ENCODE results near the gene XRN1.

The XRN1 gene

DNA sequence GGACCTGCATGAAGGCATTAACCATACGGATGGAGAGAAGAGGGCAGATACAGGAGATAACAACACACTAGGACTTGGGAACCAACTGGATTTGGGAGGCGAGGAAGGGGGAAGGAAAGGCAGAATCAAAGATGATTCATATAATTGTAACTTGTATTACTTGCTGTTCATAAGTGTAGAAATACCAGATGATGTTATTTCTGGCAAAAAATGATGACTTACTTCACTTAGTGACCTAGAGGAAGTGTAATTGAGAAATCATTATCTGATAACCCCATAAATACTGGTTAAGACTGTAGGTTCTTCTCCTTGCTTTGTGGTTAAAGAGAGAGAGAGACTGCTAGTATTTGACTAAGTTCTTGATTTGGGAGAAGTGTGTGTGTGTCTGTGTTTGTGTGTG is 172.0 kb downstream of the XRN1 start:
- Histone ChIP-seq H3K4me3 (no peak overlapping the region), H3K27ac (peak overlapping the region in 3 of 21 experiments; percentile 6 to 18 (median 12))

GRCh38 chr3:142274908-142275307 is 172.9 kb downstream of the XRN1 start:
- Histone ChIP-seq H3K27ac (peak overlapping the region in 1 of 21 experiments; percentile 18), H3K4me3 (no peak overlapping the region)

- H3K27ac ChIP-seq, result no peak overlapping the region
- no peak overlapping the region for H3K4me3 ChIP-seq
Measured at GRCh38 chr3:142273501-142273900, 174.3 kb downstream of the XRN1 start.

GRCh38 chr3:142272200-142272891 is 175.5 kb downstream of the XRN1 start:
- Histone ChIP-seq H3K4me3 (no peak overlapping the region), H3K27ac (no peak overlapping the region)

DNA sequence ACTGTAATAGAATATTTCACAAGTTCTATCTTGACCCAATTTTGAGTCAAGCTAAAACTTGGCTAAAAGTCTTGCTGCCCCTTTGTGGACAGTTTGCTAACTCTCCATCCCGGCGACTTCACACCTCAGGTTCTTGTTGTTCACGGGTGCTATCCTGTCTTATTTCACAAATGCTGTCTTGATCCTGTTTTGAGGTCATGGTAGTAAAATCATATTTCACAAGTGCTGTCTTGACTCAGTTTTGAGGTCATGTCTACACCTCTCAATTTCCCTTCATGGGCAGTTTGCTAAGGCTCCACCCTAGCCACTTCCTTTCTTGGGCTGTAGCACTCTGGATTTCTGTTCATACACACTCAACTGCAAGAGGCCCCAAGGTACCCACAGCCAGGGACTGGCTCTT is 177.4 kb downstream of the XRN1 start:
- Histone ChIP-seq H3K27ac (peak overlapping the region in 1 of 21 experiments; percentile 5), H3K4me3 (no peak overlapping the region)

GRCh38 chr3:142269767-142270166 is 178.1 kb downstream of the XRN1 start:
- H3K4me3 ChIP-seq, result no peak overlapping the region
- peak overlapping the region in 1 of 21 experiments; percentile 5 for H3K27ac ChIP-seq

DNA sequence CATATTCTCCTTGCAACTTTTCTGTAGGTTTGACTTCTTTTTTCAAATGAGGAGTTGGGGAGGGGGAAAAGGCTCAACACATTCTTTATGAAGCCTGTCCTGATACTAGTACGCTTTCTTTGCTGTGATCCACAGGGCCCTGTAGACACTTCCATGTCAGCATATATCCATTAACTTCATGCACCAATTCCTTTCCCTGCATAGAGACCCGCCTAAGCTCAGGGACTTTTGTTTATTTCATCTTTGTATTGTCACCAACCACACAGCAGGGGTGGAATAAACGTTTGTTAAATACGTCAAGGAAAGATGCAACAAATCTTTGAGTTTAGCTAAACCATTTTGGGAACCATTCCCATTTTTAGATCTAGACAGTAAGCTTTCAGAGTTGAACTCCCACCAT is 179.4 kb downstream of the XRN1 start:
- H3K27ac ChIP-seq, result no peak overlapping the region
- no peak overlapping the region for H3K4me3 ChIP-seq

- Histone ChIP-seq H3K4me3 (no peak overlapping the region), H3K27ac (no peak overlapping the region)
Measured at GRCh38 chr3:142267269-142267668, 180.6 kb downstream of the XRN1 start.

GRCh38 chr3:142263112-142263511 is 184.7 kb downstream of the XRN1 start:
- H3K27ac ChIP-seq, result no peak overlapping the region
- H3K4me3 ChIP-seq, result no peak overlapping the region

- Histone ChIP-seq H3K27ac (no peak overlapping the region), H3K4me3 (no peak overlapping the region)
Measured at GRCh38 chr3:142259359-142259758, 188.5 kb downstream of the XRN1 start.

DNA sequence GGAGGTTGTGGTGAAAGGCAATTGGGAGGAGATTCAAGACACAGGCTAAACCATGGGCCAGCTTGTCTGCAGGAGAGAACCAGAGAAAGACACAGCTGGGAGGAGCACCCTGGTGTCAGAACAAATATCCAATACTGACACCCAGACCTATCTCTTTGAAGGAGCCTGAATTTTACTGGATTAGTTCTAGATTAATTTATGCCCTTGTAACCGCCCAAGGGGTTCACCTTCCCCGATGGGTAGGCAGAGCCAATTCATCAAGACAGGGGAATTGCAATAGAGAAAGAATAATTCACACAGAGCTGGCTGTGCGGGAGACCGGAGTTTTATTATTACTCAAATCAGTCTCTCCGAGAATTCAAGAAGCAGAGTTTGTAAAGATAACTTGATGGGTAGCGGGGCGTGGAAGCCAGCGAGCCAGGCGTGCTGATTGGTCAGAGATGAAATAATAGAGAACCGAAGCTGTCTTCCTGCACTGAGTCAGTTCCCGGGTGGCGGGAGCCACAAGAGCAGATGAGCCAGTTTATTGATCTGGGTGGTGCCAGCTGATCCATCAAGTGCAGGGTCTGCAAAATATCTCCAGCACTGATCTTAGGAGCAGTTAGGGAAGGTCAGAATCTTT is 191.0 kb downstream of the XRN1 start:
- no peak overlapping the region for H3K27ac ChIP-seq

More for the DNA sequence above, 191.0 kb downstream of the XRN1 start:
- no peak overlapping the region for H3K4me3 ChIP-seq
